Measurements from ENCODE around the gene LIPG.
"Not testable (repeated sequence)": the region's sequence is repeated elsewhere in the genome, so short reads cannot be mapped to it uniquely, and the experiment has no call there.

The LIPG gene

DNA sequence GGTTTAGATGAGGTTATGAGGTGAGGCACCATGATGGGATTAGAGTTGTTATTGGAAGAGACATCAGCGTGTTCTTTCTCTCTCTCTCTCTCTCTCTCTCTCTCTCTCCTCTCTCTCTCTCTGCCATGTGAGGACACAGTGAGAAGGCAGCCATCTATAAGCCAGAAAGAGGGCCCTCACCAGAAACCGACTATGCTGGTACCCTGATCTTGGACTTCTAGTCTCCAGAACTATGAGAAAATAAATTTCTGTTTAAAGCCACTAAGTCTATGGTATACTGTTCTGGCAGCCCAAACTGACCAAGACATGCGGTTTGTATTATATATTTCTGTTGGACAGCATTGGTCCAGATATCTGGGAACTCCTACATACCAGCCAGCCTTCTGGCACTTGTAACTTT is 3.5 kb upstream of the LIPG start:
- DNase-seq (ENCODE audit: low spot score), result no peak
- in situ Hi-C loops (cut with MboI; ENCODE audit: low sequenced_read_pairs, unreplicated experiment), result no loop called here
- TF ChIP-seq, protein P1, sequence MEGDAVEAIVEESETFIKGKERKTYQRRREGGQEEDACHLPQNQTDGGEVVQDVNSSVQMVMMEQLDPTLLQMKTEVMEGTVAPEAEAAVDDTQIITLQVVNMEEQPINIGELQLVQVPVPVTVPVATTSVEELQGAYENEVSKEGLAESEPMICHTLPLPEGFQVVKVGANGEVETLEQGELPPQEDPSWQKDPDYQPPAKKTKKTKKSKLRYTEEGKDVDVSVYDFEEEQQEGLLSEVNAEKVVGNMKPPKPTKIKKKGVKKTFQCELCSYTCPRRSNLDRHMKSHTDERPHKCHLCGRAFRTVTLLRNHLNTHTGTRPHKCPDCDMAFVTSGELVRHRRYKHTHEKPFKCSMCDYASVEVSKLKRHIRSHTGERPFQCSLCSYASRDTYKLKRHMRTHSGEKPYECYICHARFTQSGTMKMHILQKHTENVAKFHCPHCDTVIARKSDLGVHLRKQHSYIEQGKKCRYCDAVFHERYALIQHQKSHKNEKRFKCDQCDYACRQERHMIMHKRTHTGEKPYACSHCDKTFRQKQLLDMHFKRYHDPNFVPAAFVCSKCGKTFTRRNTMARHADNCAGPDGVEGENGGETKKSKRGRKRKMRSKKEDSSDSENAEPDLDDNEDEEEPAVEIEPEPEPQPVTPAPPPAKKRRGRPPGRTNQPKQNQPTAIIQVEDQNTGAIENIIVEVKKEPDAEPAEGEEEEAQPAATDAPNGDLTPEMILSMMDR (IDR thresholded peaks at IDR 0.05; ENCODE audit: borderline replicate concordance, control extremely low read depth, extremely low read depth, insufficient read depth, missing control alignments), result no peak

DNA sequence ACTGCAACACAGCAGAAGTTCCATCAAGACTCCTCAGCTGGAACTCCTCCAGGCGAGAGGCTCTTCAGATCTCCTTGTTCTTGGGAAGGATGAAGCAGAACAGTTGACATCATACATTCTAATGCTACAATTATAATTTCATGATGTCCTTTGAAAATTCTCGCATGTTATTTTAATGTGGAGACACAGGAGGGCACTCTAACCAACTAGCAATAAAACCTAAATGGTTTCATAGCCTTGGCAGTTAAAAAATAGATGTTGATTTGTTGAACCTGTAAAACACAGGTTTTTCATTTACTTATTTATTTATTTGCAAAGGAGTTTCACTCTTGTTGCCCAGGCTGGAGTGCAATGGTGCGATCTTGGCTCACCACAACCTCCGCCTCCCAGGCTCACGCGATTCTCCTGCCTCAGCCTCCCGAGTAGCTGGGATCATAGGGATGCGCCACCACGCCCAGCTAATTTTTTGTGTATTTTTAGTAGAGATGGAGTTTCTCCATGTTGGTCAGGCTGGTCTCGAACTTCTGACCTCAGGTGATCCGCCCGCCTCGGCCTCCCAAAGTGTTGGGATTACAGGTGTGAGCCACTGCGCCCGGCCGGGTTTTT is 2.4 kb upstream of the LIPG start:
- DNase-seq (ENCODE audit: low spot score), result peak; percentile 52
- in situ Hi-C loops (cut with MboI; ENCODE audit: low sequenced_read_pairs, unreplicated experiment), result not testable (repeated sequence)
- TF ChIP-seq, protein P1 (IDR thresholded peaks at IDR 0.05; ENCODE audit: borderline replicate concordance, control extremely low read depth, extremely low read depth, insufficient read depth, missing control alignments), result peak; percentile 26

DNA sequence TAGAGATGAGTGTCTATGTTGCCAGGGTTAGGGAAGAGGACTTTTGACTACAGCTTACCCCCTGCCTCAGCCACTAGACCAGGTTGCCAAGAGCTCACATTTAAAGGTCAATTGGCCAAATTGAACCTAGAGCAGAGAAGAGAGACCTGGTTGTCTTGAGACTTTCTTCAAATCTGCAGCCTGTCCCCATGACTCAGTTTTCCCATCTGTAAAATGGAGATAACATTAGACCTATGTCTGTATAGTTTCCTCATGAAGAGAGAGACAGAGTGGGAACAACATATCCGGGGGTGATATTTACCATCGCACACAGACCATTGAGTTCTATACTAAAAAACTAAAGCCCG is 1.6 kb upstream of the LIPG start:
- in situ Hi-C loops (cut with MboI; ENCODE audit: low sequenced_read_pairs, unreplicated experiment), result no loop called here
- TF ChIP-seq, protein P1 (IDR thresholded peaks at IDR 0.05; ENCODE audit: borderline replicate concordance, control extremely low read depth, extremely low read depth, insufficient read depth, missing control alignments), result no peak
- DNase-seq (ENCODE audit: low spot score), result no peak

DNA sequence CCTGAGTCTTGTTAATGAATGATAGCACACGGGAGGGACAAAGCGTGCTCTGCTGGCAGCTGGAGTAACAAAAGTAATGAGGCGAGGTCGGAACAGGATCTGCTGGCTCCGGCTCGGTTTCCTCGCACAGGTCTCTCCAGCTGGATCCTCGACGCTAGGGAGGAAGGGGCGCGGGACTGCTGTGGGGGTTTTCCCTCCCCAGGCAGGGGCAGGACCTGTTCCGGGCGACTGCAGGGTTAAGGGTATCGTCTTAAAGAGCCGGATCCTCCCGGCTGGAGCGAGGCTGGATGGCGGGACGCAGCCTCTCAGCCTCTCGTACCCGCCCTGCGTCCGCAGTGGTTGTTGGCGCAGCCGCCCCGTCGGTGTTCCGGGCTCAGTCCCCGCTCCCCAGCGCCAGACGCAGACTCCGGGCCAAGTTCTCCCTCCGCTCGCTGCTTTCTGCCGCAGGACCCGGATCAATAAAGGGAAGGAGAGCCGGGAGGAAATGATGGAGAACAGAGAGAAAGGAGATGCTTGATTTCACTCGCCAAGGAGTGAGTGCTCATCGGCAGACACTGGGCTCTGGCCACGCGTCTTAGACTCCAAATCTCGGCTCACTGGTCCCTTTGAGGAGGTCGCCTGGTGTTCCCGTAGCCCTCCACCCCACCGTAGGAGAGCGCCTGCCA is 1.1 kb upstream of the LIPG start:
- TF ChIP-seq, protein P1 (IDR thresholded peaks at IDR 0.05; ENCODE audit: borderline replicate concordance, control extremely low read depth, extremely low read depth, insufficient read depth, missing control alignments), result no peak
- in situ Hi-C loops (cut with MboI; ENCODE audit: low sequenced_read_pairs, unreplicated experiment), result no loop called here
- peak; percentile 40 for DNase-seq (ENCODE audit: low spot score)

DNA sequence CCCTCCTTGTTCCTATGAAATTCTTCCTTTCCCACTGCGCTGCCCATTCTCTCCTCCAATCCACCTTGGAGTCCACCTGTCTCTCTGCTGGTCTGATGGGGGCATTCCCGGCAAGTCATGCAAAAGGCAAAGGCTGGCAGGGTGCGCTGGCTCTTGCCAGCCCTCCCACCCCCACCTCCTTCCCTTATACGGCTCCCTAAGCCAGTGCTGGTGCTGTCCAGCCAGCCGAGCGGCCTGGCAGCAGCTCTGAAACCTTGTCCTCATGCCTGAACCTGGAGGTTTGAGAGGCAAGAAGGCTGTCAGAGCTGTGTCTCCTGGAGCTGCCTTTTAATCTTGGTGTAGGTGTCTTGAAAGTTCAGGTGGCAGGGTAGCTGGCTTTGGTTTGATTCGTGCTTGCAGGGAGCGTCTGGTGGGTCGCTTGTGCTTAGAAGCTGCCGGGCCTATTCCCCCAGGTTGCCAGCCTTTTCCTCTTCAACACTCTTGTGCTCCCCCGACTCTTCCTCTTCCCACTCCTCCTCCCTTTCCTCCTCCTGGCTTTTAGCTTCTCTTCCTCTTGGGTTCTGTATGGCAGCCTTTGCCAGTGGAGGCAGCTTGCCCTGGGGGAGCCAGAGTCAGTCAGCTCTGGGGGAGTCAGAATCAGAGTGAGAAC is 748 bp downstream of the LIPG start:
- in situ Hi-C loops (cut with MboI; ENCODE audit: low sequenced_read_pairs, unreplicated experiment), result no loop called here
- no peak for DNase-seq (ENCODE audit: low spot score)
- TF ChIP-seq, protein P1 (IDR thresholded peaks at IDR 0.05; ENCODE audit: borderline replicate concordance, control extremely low read depth, extremely low read depth, insufficient read depth, missing control alignments), result no peak

DNA sequence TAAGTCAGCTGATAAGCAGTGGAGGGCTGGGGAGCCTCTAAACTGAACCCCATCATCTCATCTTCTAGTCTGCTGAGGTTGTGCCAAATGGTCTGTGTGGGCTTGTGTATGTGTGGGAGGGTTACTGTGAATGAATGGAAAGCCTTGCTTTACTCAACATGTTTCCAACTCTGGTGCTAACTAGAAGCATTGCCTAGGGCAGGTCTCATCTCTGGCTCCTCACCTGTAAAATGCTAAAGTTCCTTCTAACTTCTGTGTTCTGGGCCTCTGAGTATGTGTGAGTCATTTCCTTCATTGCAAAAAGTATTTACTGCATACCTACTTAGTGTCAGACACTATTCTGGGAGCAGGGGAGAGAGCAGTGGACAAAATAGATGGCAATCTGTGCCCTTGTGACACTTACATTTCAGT is 1.3 kb downstream of the LIPG start:
- TF ChIP-seq, protein P1 (IDR thresholded peaks at IDR 0.05; ENCODE audit: borderline replicate concordance, control extremely low read depth, extremely low read depth, insufficient read depth, missing control alignments), result no peak
- in situ Hi-C loops (cut with MboI; ENCODE audit: low sequenced_read_pairs, unreplicated experiment), result no loop called here
- DNase-seq (ENCODE audit: low spot score), result no peak
